22Rv1 (cell line): ENCODE results near the gene MACC1.

ENCODE experiments used
- H3K27ac ChIP-seq: fragments of 450-650 bp; 2 replicates; pipeline ENCODE4 v1.5.1; 2017
- ZFX ChIP-seq: fragments of 450-650 bp; IDR thresholded peaks from 2 replicates; pipeline ENCODE4 v1.6.1; 2017; ENCODE audit warnings: antibody characterized with exemption, borderline replicate concordance
- TF ChIP-seq, protein P1 (sequence below): fragments of 450-650 bp; IDR thresholded peaks from 2 replicates; pipeline ENCODE4 v1.5.1; 2017; ENCODE audit warnings: mild to moderate bottlenecking

Gene MACC1

DNA sequence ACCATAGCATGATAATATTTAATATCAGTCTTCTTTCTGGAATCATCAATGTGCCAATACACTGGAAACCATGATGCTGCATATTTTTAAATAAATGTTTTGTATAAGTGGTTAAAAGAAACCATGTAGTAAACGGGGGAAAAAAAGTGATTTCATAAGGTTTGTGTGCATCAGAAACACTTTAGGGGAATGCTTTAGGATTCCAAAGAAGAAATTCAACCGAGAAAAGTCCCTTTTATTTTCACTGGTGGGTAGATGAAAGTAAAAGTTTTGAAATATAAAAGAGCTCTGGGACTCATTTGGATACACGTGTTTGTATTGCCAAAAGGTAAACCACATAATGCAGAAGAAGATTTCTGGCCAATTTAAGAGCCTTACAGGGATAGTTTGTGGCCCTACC lies 11.9 kb upstream of the MACC1 start:
- no peak for TF ChIP-seq ZFX
- TF ChIP-seq, protein P1, sequence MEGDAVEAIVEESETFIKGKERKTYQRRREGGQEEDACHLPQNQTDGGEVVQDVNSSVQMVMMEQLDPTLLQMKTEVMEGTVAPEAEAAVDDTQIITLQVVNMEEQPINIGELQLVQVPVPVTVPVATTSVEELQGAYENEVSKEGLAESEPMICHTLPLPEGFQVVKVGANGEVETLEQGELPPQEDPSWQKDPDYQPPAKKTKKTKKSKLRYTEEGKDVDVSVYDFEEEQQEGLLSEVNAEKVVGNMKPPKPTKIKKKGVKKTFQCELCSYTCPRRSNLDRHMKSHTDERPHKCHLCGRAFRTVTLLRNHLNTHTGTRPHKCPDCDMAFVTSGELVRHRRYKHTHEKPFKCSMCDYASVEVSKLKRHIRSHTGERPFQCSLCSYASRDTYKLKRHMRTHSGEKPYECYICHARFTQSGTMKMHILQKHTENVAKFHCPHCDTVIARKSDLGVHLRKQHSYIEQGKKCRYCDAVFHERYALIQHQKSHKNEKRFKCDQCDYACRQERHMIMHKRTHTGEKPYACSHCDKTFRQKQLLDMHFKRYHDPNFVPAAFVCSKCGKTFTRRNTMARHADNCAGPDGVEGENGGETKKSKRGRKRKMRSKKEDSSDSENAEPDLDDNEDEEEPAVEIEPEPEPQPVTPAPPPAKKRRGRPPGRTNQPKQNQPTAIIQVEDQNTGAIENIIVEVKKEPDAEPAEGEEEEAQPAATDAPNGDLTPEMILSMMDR: no peak
- no peak overlapping the region for H3K27ac ChIP-seq

DNA sequence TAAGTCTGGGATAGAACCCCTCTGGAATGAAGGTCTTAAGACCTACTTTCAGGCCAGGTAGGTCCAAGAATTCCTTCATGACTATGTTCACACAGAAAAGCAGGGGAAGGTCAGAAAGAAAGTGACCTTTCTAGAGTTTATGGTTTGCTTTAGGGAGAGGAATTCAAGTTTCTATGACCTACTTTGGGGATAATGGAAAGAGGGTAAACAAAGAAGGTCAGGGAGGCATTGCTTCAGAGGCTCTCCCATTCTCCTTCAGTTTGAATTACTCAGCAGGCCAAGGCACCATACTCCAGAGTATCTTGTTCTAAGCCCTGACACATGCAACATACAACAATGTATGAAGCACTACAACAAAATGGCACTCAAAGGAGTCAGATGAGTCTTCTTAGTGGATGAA lies 11.5 kb upstream of the MACC1 start:
- no peak overlapping the region for H3K27ac ChIP-seq
- TF ChIP-seq, protein P1: no peak
- TF ChIP-seq ZFX: no peak

DNA sequence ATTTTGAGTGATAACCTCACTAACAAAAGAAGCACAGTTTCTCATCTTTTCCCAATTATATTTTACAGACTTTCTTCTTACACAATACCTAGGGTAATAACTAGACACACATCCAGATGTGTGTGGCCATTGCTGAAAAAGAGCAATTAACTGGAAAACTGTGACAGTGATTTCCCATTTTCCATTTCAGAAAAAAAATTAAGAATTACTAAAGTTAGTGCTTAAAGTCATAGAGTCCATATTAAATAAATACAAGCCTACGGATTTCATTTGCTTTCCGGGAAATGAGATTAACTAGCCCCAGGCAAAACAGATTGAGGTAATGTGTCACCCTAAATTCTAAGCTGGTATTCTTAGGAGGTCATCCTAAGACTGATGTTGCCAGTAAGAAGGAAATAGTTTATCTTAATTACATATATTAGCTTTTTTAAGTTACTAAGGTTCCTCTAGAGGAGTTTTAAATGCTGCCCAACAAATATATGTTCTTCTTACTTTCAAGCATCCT lies 10.2 kb upstream of the MACC1 start:
- TF ChIP-seq, protein P1: no peak
- no peak for TF ChIP-seq ZFX
- no peak overlapping the region for H3K27ac ChIP-seq

DNA sequence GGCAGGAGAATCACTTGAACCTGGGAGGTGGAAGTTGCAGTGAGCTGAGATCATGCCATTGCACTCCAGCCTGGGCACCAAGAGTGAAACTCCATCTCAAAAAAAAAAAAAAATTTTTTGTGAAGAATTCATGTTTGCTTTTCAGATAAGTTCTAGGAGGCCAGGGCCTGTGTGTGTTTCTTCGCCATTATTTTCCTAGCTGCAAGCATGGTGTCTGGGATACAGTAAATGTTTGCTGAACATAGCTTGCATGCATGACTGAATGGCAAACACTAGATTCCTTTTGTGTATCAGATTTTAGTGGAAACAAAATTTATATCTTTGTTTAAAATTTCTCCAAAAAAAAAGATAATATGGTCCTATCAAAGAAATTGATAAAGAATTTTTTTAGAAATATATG lies 9.7 kb upstream of the MACC1 start:
- TF ChIP-seq ZFX: no peak
- TF ChIP-seq, protein P1: no peak
- H3K27ac ChIP-seq: no peak overlapping the region

DNA sequence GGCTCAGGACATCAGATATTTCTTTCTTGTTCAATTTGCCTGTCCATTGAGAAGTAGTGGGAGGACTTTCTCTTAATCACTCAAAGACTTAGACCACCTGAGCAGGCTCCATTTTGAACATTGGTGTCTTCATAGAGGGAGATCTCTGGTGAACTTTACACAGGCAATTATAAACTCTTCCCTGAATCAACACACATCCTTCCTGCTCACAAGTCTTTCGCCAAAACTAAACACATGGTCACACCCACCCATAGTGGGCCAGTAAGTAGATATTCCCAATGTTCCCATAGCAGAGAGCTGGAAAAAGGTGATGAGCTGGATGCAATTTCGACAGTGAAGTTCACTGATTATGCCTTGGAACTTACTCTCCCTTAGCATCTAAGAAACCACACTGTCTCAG lies 8.2 kb upstream of the MACC1 start:
- TF ChIP-seq, protein P1: no peak
- TF ChIP-seq ZFX: no peak
- no peak overlapping the region for H3K27ac ChIP-seq

DNA sequence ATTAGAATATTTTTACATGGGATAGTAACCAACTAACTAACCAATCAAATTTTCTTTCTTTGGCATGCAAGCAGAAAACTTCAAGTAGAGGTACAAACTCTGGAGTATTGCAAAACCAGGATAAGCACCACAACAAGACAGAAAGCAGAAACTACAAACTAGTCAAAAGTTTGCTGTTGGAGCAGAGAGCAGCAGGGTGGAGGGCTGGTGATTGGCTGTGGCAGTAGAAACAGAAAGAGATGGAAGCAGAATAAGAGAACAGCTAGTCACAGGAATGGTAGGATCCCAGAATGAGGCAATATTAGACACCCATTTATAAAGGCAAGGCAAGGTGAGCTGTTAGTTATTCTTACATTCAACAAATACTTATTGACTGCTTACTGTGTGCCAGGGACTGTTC lies 6.8 kb upstream of the MACC1 start:
- TF ChIP-seq, protein P1: no peak
- TF ChIP-seq ZFX: no peak
- H3K27ac ChIP-seq: no peak overlapping the region

DNA sequence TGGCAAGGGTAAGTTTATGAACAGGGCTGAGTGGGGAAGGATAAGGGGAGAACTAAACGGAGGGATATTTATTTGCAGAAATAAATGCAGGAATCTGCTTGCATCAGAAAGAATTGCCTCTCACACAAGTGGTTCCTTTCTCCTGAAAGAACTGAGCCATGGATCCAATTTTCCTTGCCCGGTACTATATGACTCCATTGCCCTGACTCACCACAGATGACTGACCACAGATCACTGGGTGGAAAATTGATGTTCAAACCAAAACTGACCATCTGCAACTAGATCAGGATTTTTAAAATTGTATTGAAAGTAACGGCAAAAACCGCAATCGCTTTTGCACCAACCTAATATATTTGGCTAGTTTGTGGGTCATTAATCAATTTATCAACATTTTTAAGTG lies 6.2 kb upstream of the MACC1 start:
- TF ChIP-seq ZFX: no peak
- TF ChIP-seq, protein P1: no peak
- H3K27ac ChIP-seq: no peak overlapping the region
